GM19397 (cell line): ENCODE results near the gene TANK.

Experiments
- ATAC-seq: cut with Tn5 transposase; IDR thresholded peaks from one replicate; pipeline ENCODE4 v1.9.1; 2021; ENCODE audit warnings: mild to moderate bottlenecking, moderate library complexity; ENCODE audit not compliant: unreplicated experiment

The TANK gene

DNA sequence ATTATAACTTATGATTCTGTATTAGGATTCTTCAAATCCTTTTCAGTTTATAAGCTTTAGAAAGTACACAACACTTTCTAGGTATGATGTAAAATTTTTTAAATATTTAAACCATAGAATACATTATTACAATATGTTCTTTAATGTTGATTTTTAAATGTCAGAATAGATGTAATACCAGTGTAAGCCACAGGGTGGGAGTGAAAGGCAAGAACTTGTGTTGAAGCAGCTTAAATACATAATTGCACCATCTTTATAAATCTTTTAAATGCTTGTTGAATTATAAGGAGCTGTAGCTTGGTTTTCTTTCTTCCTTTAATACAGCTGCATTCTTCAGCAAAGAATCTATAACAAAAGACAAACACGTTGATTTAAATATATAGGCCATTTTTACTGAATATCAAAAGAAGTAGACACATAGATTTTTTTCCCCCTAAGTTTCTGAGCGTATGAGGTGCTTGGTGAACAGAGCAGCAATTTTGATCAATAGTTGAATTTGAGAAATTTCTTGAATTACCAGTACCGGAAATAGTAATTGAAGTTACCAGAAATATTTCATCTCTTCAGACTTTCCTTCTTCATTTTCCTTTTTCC is 63.0 kb downstream of the TANK start:
- no peak for ATAC-seq

- no peak for ATAC-seq
These were observed 68.4 kb downstream of the TANK start for GRCh38 chr2:161228511-161229240.

DNA sequence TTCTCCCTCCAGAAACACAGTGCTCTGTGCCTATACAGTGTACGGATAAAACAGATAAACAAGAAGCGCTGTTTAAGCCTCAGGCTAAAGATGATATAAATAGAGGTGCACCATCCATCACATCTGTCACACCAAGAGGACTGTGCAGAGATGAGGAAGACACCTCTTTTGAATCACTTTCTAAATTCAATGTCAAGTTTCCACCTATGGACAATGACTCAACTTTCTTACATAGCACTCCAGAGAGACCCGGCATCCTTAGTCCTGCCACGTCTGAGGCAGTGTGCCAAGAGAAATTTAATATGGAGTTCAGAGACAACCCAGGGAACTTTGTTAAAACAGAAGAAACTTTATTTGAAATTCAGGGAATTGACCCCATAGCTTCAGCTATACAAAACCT is 70.7 kb downstream of the TANK start:
- ATAC-seq = no peak

DNA sequence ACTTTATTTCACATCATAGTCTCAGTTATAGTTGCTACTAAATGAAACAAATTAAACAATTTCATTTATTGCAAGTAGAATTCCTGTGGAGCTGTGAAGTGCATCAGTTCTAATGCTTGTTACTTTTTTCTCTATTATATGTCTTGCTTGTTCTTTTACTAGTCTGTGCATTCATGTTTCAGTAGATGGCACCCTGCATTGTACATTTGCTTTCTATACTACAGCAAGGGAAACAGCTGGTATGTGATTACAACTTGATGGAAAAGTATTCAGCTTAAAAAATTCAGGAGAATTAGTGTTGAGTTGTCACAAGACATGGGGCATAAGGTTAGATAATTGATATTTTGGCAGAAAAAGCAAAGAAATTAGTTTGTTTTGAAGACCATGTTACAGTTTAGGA is 72.3 kb downstream of the TANK start:
- no peak for ATAC-seq

GRCh38 chr2:161233858-161234431 is 73.7 kb downstream of the TANK start:
- ATAC-seq = no peak

DNA sequence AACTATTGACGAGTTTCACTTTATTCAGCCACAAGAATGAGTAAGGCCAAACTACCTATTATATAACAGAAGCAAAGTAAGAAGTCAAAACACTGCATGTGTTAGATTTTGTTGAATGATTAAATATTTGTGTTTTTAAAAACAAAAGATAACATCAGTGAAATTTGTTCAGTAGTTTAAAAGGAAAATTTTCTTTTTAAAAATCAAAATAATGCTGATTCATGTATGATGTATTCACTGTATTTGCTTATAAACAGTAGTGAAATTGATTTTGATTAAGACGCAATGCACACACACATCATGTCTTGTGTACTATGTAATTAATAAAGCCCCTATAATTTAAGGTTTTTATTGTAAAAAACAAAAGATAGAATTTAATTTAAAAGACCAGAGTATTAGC is 74.4 kb downstream of the TANK start:
- no peak for ATAC-seq

- peak; percentile 47 for ATAC-seq
These were observed 77.4 kb downstream of the TANK start for GRCh38 chr2:161237392-161238264.

GRCh38 chr2:161238265-161238559 is 78.0 kb downstream of the TANK start:
- ATAC-seq = no peak

GRCh38 chr2:161238560-161239325 is 78.5 kb downstream of the TANK start:
- ATAC-seq = peak; percentile 44

- no peak for ATAC-seq
These were observed 79.3 kb downstream of the TANK start for GRCh38 chr2:161239326-161240109.

- no peak for ATAC-seq
These were observed 81.7 kb downstream of the TANK start for GRCh38 chr2:161241894-161242293.

DNA sequence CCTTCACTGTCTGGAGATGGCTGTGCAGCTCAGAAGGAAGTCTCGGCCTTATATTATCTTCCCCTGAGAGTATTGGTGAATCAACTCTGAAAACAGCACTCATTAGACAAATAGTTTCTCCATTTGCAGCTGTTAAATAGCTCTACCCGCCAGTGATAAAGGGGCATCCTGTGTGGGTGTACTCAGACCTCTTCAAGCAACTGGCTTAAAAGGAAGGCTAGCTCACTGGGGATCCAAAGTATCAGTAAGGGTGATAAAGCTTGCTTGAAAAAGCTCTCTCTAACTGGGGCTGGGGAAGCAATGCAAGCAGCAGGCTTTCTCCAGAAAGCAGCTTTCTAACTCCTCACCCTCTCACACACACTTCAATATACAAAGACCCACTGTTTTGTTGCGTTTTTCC is 83.1 kb downstream of the TANK start:
- ATAC-seq = peak; percentile 32

DNA sequence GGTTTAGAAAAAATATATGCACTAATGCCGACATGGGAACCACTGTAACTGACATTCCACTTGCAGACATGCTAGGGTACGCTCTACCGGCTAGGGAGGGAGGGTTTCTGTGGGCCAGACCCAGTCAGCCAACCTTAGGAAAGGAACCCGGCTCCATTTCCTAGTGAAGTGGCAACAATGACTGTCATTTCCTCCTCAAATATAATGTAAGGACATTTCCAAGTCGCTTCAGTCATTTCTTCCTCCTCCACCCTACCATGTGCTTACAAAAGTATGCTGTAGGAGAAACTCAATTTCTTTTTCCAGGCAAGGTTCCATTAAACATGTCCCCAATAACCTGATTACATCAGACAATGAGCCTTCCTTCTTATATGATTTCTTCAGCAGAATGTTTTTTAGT is 83.7 kb downstream of the TANK start:
- ATAC-seq = no peak

GRCh38 chr2:161244387-161245260 is 84.4 kb downstream of the TANK start:
- ATAC-seq = peak; percentile 81

- ATAC-seq = no peak
These were observed 85.0 kb downstream of the TANK start for GRCh38 chr2:161245261-161245553.

GRCh38 chr2:161245671-161246070 is 85.4 kb downstream of the TANK start:
- ATAC-seq = no peak

DNA sequence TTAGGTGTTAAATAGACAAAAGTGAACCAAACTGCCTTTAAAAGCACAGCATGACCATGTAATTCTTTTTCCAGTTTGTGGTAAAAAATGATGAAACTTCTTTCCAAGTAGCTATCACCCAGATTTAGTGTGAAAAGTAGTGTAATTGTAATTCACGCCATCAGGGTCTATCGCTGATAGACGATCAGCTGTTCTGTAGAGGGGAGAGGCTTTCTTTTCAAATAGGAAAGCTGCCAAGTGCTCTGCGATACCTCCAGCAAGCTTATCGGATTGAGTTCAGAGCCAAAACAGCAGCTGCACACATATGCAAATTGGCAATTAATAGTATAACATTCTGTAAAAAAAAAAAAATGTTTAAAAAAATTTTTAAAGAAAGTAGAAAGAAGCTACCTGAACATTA is 86.1 kb downstream of the TANK start:
- ATAC-seq = no peak

- no peak for ATAC-seq
These were observed 90.7 kb downstream of the TANK start for GRCh38 chr2:161250864-161251436.
